Stimulated activated CD8-positive, alpha-beta memory T cell treated with anti-CD3 and anti-CD28 coated beads, Interleukin-15, amount 100 ng/mL, for 48 hours (primary cell): ENCODE data around the gene TEX29.

Experiments used
- DNase-seq, 2 donors: peaks; one replicate each; pipeline ENCODE4 v3.0.0-alpha.2; 2020; ENCODE audit warnings: low read depth in 2 of 2

TEX29 gene

DNA sequence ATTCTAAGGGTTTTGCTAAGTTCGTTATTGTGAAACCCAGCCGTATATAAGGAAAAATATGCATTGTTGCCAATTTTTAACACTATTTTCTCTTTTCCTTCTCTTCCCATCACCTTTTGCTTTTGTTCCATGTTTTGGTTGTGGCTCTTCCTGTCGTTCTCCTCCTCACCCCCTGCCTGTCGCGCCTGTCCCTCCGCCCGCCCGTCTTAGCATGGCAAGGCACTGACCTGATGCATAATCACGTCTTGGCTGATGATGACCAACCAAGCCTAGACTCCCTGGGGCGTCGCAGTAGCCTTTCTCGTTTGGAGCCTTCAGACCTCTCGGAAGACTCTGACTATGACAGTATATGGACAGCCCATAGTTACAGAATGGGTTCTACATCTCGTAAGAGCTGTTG is 28.5 kb upstream of the TEX29 start:
- DNase-seq = no peak

DNA sequence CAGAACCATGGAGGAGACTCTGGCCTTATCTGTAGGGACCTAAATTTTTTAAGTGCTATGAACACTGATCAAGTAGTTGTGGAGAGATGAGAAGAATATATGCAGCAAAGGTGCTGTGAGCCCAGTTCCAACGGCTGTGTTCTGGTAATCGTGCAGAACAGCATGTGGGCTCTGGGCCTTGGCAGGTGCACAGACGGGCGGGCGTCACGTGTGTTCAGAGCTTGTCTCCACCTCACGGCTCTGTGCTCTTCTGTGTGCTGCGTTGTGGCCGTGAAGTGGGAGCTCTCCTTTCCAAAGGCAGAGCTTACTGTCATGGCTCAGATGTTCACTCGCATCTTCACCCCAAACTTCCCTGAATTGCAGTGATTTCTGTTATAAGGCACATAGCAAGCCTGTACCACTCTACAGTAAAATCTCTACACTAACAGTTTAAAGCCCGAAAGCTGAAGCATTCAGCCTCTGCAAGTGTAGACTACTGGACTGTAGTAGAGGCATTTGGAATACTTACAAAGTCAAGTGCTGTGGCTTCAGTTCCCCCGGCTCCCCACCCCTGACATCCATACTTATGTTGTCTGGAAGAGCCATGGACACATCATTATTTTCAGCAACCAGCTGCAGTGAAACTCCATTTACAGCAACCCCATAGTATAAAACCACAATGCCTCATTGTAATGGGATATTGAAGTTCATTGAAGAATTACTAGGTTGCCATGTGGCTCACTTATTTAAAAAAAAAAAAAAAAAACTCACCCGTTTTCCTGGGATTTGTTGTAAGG is 27.5 kb upstream of the TEX29 start:
- no peak for DNase-seq

DNA sequence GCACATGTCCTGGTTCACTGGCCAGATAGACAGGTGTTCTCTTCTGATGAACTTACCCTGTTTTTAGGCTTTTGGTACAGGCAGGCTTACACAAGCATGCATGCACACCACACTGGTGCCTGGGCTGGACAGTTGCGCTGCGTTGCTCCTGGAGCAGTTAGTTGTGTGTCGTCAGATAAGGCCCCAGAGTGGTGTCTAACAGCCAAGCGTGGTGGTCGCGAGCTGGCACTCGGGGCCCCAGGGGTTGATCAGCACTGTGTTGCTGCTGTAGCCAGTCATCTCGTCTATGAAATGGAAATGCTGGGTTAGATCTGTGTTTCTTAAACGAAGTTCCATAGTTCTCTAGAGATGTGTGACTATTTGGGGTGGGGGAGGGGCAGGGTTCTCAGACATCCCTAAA is 24.6 kb upstream of the TEX29 start:
- DNase-seq = no peak

DNA sequence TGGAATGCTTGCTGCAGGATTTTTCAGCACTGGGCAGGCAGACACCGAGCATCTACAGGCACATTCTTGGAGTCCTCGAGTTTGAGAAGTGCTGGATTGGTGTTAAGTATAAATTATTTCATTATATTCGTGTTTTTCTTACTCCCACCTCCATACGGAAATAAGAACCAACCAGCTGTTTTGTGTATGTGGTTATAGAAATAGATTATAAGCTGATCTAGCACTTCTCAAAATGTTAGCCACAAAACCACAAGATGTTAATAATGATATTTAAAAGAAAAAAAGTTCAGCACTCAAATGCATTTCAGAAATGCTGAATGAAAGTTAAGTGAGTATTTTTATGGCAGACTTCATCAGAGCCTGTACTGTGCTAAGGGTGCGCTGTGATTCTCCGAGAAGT is 24.0 kb upstream of the TEX29 start:
- no peak for DNase-seq

DNA sequence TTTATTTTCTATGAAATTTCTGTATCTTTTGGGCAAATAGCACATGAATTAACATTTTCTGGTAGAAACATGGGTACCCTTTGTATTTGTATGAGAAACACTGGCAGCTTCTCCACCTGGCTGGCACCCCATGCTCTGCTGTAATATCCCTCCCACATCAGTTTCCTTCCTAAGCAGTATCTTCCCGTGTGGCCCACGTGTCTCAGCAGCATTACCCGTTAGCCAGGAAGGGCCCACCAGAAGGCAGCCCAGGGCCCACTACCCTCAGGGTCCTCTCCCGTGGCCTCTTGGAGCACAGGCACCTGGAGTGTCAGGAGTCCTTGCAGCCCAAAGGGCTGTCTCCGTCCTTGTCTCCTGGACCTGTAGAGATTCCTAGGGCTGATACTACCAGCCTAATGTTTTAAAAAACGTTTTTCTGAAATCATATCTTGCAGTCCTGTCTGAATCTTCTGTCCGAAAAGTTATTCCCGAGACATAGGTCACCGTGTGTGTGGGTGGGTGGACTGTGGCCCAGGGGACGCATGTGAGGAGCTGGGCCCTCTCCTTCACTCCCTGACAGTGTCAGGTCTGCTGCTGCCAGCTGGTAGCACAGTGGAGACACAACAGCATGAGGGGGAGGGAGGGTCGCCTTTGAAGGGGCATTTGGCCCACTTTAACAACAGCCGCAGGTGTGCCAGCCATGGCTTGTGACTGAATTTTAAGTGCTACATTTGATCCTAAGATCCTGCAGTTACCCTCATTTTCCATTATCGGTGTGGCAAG is 22.0 kb upstream of the TEX29 start:
- DNase-seq = no peak

DNA sequence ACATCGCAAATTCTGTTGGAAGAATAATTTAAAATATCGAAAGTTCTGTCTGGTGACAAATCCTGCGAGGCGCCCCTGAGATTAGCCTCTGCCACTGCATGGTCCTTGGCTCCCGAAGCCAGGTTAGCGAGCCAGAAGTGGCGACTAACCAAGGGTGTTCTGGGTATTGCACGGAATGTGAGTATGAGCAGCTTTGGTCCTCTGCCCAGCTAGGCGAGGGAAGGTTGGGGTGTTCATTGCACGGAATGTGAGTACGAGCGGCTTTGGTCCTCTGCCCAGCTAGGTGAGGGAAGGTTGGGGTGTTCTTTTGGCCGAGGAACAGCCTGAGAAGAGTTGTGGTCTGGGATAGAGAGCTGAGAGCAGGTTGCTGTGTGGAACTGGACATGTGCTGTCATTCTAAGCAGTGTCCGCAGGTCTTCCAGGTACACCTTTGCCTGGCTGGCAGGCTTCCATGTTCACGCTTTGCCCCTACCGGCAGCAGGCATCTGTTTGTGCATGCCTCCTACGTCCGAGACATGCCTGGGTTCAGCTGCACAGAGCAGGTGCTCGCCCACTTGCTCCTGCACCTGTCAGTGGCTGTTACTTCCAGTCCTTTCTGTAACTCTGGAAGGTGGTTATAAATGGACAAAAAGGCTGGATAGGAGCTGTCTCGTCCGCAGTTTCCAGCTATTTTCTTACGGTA is 18.3 kb upstream of the TEX29 start:
- no peak for DNase-seq

DNA sequence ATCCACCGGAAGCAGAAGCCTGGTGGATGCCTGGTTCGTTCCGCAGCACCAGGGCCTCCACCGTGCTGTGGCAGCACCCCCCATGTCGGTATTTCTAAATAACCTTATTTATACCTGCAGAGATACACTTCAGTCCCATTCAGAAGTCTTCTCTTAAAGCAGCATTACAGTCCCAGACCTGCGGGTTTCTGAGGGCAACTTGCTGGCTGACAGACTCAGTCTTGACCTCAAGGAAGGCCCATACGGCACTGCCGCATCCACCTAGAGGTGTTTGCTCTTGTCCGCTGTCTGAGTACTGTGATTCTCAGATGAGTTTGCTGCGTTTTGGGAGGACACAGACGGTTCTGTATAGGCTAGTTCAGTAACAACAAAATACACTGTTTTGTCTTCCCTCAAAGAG is 16.9 kb upstream of the TEX29 start:
- no peak for DNase-seq

DNA sequence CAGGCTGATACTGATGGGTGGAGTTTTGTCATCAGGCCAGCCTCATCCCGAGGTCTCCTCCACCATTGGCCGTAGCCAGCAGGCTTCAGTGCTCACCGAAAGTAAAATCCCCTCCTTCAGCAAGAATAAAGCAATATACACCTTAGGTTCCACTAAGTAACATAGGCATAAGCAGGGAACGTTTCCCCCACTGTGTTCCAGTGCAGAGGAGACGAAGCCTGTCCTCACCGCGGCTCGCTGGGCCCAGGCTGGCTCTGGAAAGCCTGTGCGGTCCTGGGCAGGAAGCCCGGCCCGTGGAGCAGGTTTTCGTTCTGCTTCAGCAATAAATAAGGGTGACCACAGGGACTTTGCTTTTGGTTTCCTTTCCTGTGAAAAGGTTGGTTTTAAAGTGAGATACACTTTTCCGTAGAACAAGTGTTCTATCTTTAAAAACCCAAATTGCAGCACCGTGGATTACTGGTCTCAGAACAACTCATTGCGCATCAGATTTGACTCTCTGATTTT is 16.3 kb upstream of the TEX29 start:
- DNase-seq = peak in 1 of 2 donors; percentile 3

DNA sequence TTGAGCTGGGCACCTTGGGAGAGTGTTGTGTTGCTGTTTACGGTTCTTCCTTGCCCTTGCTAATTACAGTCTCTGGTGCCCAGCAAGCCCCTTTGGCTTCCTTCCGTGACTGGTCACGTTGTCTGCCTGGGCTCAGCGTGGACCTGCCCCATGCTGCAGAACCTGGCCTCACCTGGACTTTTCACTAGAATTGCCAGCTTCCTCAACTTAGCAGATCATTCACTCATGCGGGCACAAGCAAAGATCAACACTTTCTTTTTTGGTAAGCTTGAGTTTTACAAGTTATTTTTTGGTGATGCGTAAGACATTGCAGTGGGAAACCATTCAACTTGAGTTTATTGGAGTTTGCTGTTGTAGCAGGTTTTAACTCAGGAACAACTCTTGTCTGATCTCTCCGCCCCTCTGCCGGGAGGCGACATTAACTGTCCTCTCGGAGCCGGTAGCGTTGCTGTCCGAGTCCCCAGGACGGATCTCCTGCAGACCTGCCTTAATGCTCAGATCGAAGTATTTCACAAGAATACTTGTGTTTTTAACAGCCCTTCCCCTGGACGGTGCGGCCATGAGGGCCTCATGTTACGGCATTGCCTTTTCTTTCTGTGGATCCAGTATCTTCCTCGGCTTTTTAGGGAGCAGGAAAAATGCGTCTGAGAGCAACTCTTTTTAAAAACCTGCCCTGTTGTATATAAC is 15.7 kb upstream of the TEX29 start:
- DNase-seq = no peak

DNA sequence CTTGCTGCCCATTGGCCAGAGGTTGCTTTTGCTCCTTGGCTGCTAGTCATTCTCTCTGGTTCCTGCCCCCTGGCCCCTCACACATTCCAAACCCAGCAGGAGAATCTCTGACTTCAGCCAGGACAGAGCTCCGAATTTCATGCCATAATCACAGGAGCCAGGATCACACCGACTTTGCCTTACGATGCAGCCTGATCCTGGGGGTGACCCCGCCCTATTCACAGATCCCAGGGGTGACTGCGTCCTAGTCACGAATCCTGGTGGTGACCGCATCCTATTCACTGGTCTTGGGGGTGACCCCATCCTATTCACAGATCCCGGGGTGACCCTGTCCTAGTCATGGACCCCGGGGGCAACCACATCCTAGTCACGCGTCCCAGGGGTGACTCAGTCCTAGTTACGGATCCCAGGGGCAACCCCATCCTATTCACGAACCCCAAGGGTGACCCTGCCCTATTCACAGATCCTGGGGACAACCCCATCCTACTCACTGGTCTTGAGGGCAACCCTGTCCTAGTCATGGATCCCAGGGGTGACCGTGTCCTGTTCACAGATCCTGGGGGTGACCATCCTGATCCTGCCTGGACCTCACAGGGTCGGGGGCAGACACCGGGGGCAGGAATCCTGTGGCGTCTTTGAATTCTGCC is 7.4 kb upstream of the TEX29 start:
- no peak for DNase-seq

DNA sequence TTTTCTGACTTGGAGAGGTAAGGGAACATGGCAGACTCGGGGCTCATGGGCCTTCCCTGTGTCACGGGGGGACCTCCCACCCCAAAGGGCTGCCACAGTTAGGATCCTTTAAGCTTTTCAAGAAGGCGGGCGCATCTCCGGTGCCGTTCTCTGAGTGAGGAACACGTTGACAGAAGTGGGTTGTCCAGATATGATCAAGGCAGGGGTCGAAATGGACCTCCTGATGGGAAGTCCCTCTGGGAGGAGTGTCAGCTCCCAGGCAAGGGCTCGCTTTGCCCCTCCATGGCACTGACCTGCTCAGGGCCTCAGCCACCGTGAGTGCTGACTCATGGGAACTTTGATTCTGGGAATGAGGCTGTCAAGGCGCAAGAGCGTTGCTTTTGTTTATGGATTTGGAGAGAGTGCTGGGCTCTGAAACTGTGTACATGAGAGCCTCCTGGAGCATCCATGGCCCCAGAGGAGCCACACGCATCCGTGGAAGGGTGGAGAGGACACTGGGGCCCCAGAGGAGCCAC is 6.5 kb upstream of the TEX29 start:
- no peak for DNase-seq

DNA sequence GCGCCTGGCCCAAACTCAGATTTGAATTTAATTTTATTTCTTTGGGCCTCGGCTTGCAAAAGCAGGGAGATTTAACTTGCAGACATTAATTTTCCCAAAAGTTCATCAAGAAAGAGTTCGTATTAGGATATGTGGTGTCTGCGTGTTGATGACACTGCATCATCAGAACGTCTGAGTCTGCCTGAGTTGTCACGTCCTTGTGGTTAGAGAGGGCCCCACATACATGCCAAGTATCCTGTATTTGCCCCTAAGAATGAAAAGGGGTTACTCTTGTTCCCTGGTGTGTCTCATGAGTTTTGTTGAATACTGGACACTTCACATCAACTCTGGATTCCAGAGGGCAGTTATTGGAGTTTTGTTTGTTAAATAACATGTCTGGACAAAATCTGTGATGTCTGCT is 5.6 kb upstream of the TEX29 start:
- DNase-seq = no peak

DNA sequence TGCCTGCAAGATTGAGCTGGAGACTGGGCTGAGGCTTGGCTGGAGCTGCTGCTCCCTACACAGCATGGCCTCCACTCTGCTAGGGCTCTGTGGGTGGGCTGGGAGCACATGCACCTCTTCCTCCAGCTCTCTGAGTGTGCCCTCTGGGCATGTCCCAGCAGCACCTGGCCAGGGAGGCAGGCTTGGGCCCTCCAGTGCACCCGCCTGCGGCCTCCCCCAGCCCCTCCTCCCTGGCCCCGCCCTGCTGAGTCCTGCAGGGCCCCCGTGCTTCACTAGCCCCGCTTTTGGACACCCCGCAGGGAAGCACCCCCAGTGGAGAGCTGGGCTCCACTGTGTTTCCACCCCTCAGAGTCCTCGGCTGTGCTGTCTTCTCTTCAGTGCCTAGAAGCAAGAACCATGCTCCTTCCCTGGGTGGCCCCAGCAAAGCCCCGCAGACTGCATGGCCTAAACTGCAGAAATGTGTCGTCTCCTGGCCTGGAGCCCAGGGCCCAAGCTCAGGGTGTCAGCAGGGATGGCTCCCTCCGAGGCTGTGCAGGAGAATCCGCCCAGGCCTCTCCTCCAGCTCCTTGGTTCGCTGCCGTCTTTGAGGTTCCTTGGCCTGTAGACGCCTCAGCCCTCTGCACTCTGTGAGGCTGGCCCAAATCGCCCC is 5.0 kb upstream of the TEX29 start:
- no peak for DNase-seq

DNA sequence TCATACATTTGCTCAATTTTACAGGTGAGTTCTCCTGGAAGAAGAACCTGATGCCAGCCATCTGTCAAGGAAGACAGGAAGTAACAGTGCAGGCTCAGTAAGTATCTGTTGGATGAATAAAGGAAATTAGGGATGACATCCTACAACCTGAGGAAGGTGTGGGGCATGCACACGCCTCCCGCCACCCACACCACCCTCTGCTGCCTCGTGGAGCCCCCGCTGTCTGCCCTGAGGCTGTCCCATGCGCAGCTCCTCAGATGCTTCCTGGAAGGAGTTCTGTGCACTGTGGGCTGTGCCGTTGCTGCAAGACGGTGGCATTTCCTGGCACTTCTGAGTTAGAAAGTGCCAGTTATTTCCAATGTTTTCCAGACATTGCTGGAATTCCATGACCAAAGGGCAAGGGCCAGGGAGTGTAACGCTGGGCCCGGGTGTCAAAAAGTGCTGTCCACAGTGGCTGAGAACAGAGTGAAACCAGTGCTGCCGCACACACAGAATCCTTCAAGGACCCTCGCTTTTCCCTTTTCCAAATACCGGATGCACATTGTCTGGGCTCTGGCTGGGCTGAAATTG is 4.2 kb upstream of the TEX29 start:
- DNase-seq = no peak

DNA sequence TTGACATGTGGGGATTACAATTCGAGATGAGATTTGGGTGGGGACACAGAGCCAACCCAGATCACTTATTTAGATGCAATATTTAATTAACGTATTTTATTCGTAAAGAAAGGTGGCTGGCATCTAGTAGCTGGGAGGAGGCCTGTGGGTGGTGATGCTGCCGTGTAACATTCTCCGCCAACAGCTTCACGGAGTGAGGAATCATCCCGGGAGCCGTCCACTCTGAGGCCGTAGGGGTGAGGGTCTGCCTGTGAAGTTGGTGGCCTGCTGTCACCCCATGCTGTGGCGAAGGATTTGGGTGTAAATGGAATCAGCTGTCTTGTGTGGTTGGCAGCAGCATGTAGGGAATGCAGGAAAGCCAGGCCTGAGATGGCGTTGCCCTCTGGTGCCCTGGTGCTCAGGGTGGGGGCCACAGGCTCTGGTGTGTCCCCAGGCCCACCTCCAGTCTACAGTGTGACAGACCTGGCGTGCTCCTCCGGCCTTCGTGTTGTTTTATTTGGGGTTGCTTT is 3.3 kb upstream of the TEX29 start:
- no peak for DNase-seq

DNA sequence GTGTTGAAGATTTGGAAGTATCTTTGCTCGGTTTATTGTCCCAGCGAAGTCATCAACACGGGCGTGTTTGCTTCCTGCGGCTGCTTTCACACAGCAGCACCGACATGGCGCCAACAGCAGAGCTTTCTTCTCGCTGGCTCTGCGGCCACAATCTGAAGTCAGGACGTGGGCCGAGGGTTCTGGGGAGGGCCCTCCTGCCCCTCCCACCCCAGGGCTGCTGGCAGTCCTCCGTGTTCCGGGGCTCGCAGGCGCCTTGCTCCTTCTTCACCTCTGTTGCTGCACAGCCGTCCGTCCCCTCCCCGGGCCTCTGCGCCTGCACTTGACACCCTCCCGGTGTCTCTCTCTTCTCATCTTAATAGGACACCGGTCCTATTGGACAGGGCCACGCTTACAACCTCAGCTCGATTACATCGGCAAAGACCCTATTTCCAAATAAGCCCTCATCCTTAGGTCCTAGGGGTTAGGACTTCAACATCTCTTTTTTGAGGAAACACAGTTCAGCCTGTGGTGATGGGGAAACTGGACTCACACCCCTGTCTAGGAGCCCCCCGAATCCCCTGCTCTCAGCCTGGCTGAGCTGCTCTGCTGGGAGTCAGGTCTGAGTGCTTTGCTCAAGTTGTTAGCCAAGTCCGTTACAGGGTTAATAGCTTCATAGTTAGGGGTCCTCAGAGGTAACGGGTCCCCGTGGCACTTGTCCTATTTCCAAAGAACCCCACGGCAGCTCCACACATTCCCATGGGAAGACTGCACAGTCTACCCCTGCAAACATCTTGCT is 2.7 kb upstream of the TEX29 start:
- DNase-seq = no peak

DNA sequence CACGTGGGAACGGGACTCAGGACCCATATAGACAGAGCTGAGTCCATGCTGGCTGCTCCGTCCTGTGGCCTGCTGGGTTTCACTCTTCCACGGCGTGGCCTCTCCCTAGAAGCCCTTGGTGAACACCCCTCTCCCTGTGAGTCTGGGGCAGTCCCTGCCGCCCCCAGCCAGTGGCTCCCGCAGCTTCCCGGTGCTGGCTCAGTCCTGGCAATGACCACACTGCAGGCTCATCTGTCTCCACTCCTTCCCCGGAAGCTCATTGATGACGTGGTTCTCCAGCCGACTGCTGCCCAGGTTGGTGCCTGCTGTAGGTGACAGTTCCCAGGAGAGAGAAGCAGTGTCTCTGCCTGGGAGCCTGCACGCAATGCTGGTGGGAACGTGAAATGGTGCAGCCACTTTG is 2.1 kb upstream of the TEX29 start:
- no peak for DNase-seq

DNA sequence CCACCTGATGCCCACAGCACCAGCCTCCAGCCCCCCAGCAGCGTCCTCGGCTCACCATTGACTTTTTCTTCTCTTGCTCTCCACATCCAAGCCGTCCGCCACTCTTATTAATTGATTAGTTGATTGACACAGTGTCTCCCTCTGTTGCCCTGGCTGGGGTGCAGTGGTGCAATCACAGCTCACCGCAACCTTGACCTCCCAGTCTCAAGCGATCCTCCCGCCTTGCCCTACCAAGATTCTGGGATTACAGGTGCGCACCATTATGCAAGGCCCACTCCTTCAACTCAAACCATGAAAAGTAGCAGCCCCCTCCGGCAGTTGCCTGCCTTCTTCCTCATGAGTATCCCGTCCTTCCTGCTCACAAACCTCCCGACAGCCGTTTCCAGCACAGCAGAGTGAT is 921 bp upstream of the TEX29 start:
- DNase-seq = no peak
